Colonic mucosa (tissue), 4 donors: ENCODE results near the gene IGFL1. TPM values are rescaled to one million over a fixed set of nuclear protein-coding genes. Genes with fewer than 3 reads are reported as not detected.
"Not testable (repeated sequence)": the region's sequence is repeated elsewhere in the genome, so short reads cannot be mapped to it uniquely, and the experiment has no call there.

Experiments
- DNase-seq: peaks from one replicate; pipeline ENCODE4 v3.0.0-alpha.2; 2020
- H3K27ac ChIP-seq: fragments of 200-600 bp; one replicate; pipeline ENCODE4 v1.8.0; 2021
- H3K27me3 ChIP-seq: fragments of 200-600 bp; one replicate; pipeline ENCODE4 v1.8.0; 2021
- H3K36me3 ChIP-seq: fragments of 200-600 bp; one replicate; pipeline ENCODE4 v1.8.0; 2021
- H3K4me1 ChIP-seq: fragments of 200-600 bp; one replicate; pipeline ENCODE4 v1.8.0; 2021; ENCODE audit warnings: mild to moderate bottlenecking
- H3K4me3 ChIP-seq: fragments of 200-600 bp; one replicate; pipeline ENCODE4 v1.8.0; 2021
- H3K9ac ChIP-seq, 2 donors: one replicate each; pipeline ENCODE4 v1.7.0; 2013; ENCODE audit warnings: control low read depth in 2 of 2, low read depth in 2 of 2, low read length in 2 of 2
- H3K9me3 ChIP-seq: fragments of 200-600 bp; one replicate; pipeline ENCODE4 v1.8.0; 2021
- CTCF ChIP-seq: fragments of 200-600 bp; IDR thresholded peaks from one replicate; pipeline ENCODE4 v1.8.0; 2022; ENCODE audit warnings: antibody characterized with exemption, mild to moderate bottlenecking
- intact Hi-C: fragments of 100-400 bp; cut with DNase I; formaldehyde crosslinking; loops from one replicate; pipeline ENCODE4 v1.14.1; 2022
- total RNA-seq, 2 donors: library from RNA; stranded (reverse); fragmentation: NEBNext Ultra II Directional in 1 of 2; extraction: Animal tissue kit (Norgen Biotek cat#: 25700) in 1 of 2; gene quantifications; one replicate each; pipeline ENCODE4 v1.2.1, GENCODE V29; 2021
- donor health status: healthy.
- donor health status: DM: no; HTN: no; CAD: no.
- donor health status: DM: no; HTN: no; CAD: no.

Gene IGFL1
- total RNA-seq, 2 donors from 2014 or later, result not detected

GRCh38 chr19:46209472-46209871 lies 20.1 kb upstream of the IGFL1 start:
- Histone ChIP-seq H3K36me3 (no peaks in the 10 kb centered on the region), H3K27me3 (no peaks in the 10 kb centered on the region), H3K4me3 (no peak overlapping the region), H3K9ac (no peak overlapping the region), H3K9me3 (no peaks in the 10 kb centered on the region), H3K27ac (no peak overlapping the region), H3K4me1 (no peaks in the 10 kb centered on the region)
- intact Hi-C loops, result no loop called here
- no peak for TF ChIP-seq CTCF
- no peak for DNase-seq

- intact Hi-C loops, result no loop called here
- no peaks in the 10 kb centered on the region for H3K27me3 ChIP-seq
- DNase-seq, result no peak
- H3K9ac ChIP-seq, result no peak overlapping the region
- no peaks in the 10 kb centered on the region for H3K9me3 ChIP-seq
- no peaks in the 10 kb centered on the region for H3K36me3 ChIP-seq
- H3K4me1 ChIP-seq, result no peaks in the 10 kb centered on the region
- H3K27ac ChIP-seq, result no peak overlapping the region
- no peak for TF ChIP-seq CTCF
- no peak overlapping the region for H3K4me3 ChIP-seq
Observed at GRCh38 chr19:46210669-46211068, 18.9 kb upstream of the IGFL1 start.

GRCh38 chr19:46211201-46211881 lies 18.2 kb upstream of the IGFL1 start:
- intact Hi-C loops, result no loop called here
- Histone ChIP-seq H3K9me3 (no peaks in the 10 kb centered on the region), H3K4me1 (no peaks in the 10 kb centered on the region), H3K27ac (no peak overlapping the region), H3K36me3 (no peaks in the 10 kb centered on the region), H3K9ac (no peak overlapping the region), H3K4me3 (no peak overlapping the region), H3K27me3 (no peaks in the 10 kb centered on the region)
- DNase-seq, result no peak
- no peak for TF ChIP-seq CTCF

GRCh38 chr19:46212592-46212991 lies 16.9 kb upstream of the IGFL1 start:
- H3K9me3 ChIP-seq, H3K9ac ChIP-seq, H3K4me3 ChIP-seq, H3K36me3 ChIP-seq, H3K4me1 ChIP-seq, H3K27me3 ChIP-seq, intact Hi-C loops, H3K27ac ChIP-seq, DNase-seq: not testable (repeated sequence)

GRCh38 chr19:46213156-46213555 lies 16.4 kb upstream of the IGFL1 start:
- no peak overlapping the region for H3K4me3 ChIP-seq
- DNase-seq, result no peak
- no peaks in the 10 kb centered on the region for H3K9me3 ChIP-seq
- TF ChIP-seq CTCF, result no peak
- intact Hi-C loops, result no loop called here
- H3K9ac ChIP-seq, result no peak overlapping the region
- H3K4me1 ChIP-seq, result no peaks in the 10 kb centered on the region
- no peaks in the 10 kb centered on the region for H3K36me3 ChIP-seq
- no peaks in the 10 kb centered on the region for H3K27me3 ChIP-seq
- no peak overlapping the region for H3K27ac ChIP-seq

GRCh38 chr19:46213806-46214205 lies 15.7 kb upstream of the IGFL1 start:
- TF ChIP-seq CTCF, result no peak
- no peak overlapping the region for H3K9ac ChIP-seq
- no peaks in the 10 kb centered on the region for H3K36me3 ChIP-seq
- no peaks in the 10 kb centered on the region for H3K9me3 ChIP-seq
- no peak for DNase-seq
- H3K4me1 ChIP-seq, result no peaks in the 10 kb centered on the region
- H3K27ac ChIP-seq, result no peak overlapping the region
- no peak overlapping the region for H3K4me3 ChIP-seq
- intact Hi-C loops, result no loop called here
- no peaks in the 10 kb centered on the region for H3K27me3 ChIP-seq
